Karpas-422 (cell line): Measurements from ENCODE around the gene CHST8. TPM values are rescaled to one million over a fixed set of nuclear protein-coding genes. Genes with fewer than 3 reads are reported as not detected.
A peak's percentile ranks its signal among the peaks of the same experiment; 100 is the strongest.

Experiments used
- DNase-seq: peaks from one replicate; pipeline ENCODE4 v3.0.0-alpha.2; 2015
- H2AFZ ChIP-seq: fragments of 200-600 bp; sonication (generic); 2 replicates; pipeline ENCODE4 v1.6.1; 2014; ENCODE audit warnings: antibody characterized with exemption, low read length, mixed read lengths
- H3K27ac ChIP-seq: fragments of 200-600 bp; sonication (generic); 2 replicates; pipeline ENCODE4 v1.5.1; 2014; ENCODE audit warnings: mild to moderate bottlenecking, low read length, moderate library complexity
- H3K27me3 ChIP-seq: fragments of 200-600 bp; sonication (generic); 2 replicates; pipeline ENCODE4 v1.6.1; 2014; ENCODE audit warnings: low read length, mixed read lengths
- H3K36me3 ChIP-seq: fragments of 200-600 bp; sonication (generic); 2 replicates; pipeline ENCODE4 v1.6.1; 2014; ENCODE audit warnings: low read length, mixed read lengths; ENCODE audit not compliant: insufficient read depth
- H3K4me1 ChIP-seq: fragments of 200-600 bp; sonication (generic); 2 replicates; pipeline ENCODE4 v1.6.1; 2014; ENCODE audit warnings: mild to moderate bottlenecking, low read length, mixed read lengths
- H3K4me2 ChIP-seq: fragments of 200-600 bp; sonication (generic); 2 replicates; pipeline ENCODE4 v1.6.1; 2014; ENCODE audit warnings: low read length, low read depth, mild to moderate bottlenecking; ENCODE audit not compliant: poor library complexity, severe bottlenecking
- H3K4me3 ChIP-seq: fragments of 200-600 bp; sonication (generic); 2 replicates; pipeline ENCODE4 v1.5.1; 2014; ENCODE audit warnings: mild to moderate bottlenecking, antibody characterized with exemption, low read length, mixed read lengths
- H3K79me2 ChIP-seq: fragments of 200-600 bp; sonication (generic); 2 replicates; pipeline ENCODE4 v1.6.1; 2014; ENCODE audit warnings: mild to moderate bottlenecking, low read length, mixed read lengths
- H3K9ac ChIP-seq: fragments of 200-600 bp; sonication (generic); 2 replicates; pipeline ENCODE4 v1.6.0; 2014; ENCODE audit warnings: low read length
- H3K9me2 ChIP-seq: fragments of 200-600 bp; sonication (generic), shearing (Covaris generic); replicated peaks from 2 replicates; pipeline ENCODE4 v1.6.0; 2014; ENCODE audit warnings: mild to moderate bottlenecking, low read length, moderate library complexity; ENCODE audit not compliant: insufficient read depth
- H3K9me3 ChIP-seq: fragments of 300-700, 200-600 bp; sonication (generic); 2 replicates; pipeline ENCODE4 v1.6.1; 2014; ENCODE audit warnings: low read length, mixed read lengths
- H4K20me1 ChIP-seq: fragments of 200-600 bp; sonication (generic); 2 replicates; pipeline ENCODE4 v1.6.1; 2014; ENCODE audit warnings: mild to moderate bottlenecking, antibody characterized with exemption, low read length, low read depth; ENCODE audit not compliant: insufficient read depth
- total RNA-seq: library from RNA; depleted of rRNA; stranded (reverse); fragments of >200 nt; shearing (Covaris generic); gene quantifications from 2 replicates; pipeline ENCODE4 v1.2.3, GENCODE V29; 2014; ENCODE audit warnings: low replicate concordance

CHST8 gene
- total RNA-seq, 1 experiment from 2014 or later = not detected

- no peaks in the 10 kb centered on the region for H3K79me2 ChIP-seq
- H3K27me3 ChIP-seq = no peaks in the 10 kb centered on the region
- no peak overlapping the region for H3K4me2 ChIP-seq
- no peak overlapping the region for H3K4me3 ChIP-seq
- no peak overlapping the region for H2AFZ ChIP-seq
- no peak for DNase-seq
- H3K9me3 ChIP-seq = no peaks in the 10 kb centered on the region
- H4K20me1 ChIP-seq = no peaks in the 10 kb centered on the region
- no peak overlapping the region for H3K27ac ChIP-seq
- H3K9me2 ChIP-seq = no peaks in the 10 kb centered on the region
- H3K9ac ChIP-seq = no peak overlapping the region
- no peaks in the 10 kb centered on the region for H3K4me1 ChIP-seq
- no peaks in the 10 kb centered on the region for H3K36me3 ChIP-seq
Observed at GRCh38 chr19:33736158-33736557, 114.4 kb downstream of the CHST8 start.

GRCh38 chr19:33736787-33737186, 115.0 kb downstream of the CHST8 start:
- no peaks in the 10 kb centered on the region for H3K27me3 ChIP-seq
- no peak for DNase-seq
- H3K27ac ChIP-seq = no peak overlapping the region
- no peak overlapping the region for H3K4me2 ChIP-seq
- no peaks in the 10 kb centered on the region for H4K20me1 ChIP-seq
- no peaks in the 10 kb centered on the region for H3K9me2 ChIP-seq
- H3K36me3 ChIP-seq = no peaks in the 10 kb centered on the region
- H3K9me3 ChIP-seq = no peaks in the 10 kb centered on the region
- no peak overlapping the region for H3K9ac ChIP-seq
- no peak overlapping the region for H3K4me3 ChIP-seq
- no peaks in the 10 kb centered on the region for H3K79me2 ChIP-seq
- H3K4me1 ChIP-seq = no peaks in the 10 kb centered on the region
- no peak overlapping the region for H2AFZ ChIP-seq

- Histone ChIP-seq H2AFZ (no peak overlapping the region), H3K9me3 (no peaks in the 10 kb centered on the region), H3K27ac (no peak overlapping the region), H3K4me3 (no peak overlapping the region), H4K20me1 (no peaks in the 10 kb centered on the region), H3K4me2 (no peak overlapping the region), H3K27me3 (no peaks in the 10 kb centered on the region), H3K79me2 (no peaks in the 10 kb centered on the region), H3K4me1 (no peaks in the 10 kb centered on the region), H3K9ac (no peak overlapping the region), H3K36me3 (no peaks in the 10 kb centered on the region), H3K9me2 (no peaks in the 10 kb centered on the region)
- no peak for DNase-seq
Observed at GRCh38 chr19:33737681-33738371, 116.1 kb downstream of the CHST8 start.

- Histone ChIP-seq H3K4me3 (no peak overlapping the region), H3K9me3 (no peaks in the 10 kb centered on the region), H4K20me1 (no peaks in the 10 kb centered on the region), H3K9ac (no peak overlapping the region), H3K27ac (no peak overlapping the region), H3K27me3 (no peaks in the 10 kb centered on the region), H3K79me2 (no peaks in the 10 kb centered on the region), H3K36me3 (no peaks in the 10 kb centered on the region), H3K9me2 (no peaks in the 10 kb centered on the region), H3K4me1 (no peaks in the 10 kb centered on the region), H2AFZ (no peak overlapping the region), H3K4me2 (no peak overlapping the region)
- peak; percentile 71 for DNase-seq
Observed at GRCh38 chr19:33740811-33741396, 119.2 kb downstream of the CHST8 start.

- Histone ChIP-seq H3K79me2 (no peaks in the 10 kb centered on the region), H3K27me3 (no peaks in the 10 kb centered on the region), H3K36me3 (no peaks in the 10 kb centered on the region), H4K20me1 (no peaks in the 10 kb centered on the region), H3K4me3 (no peak overlapping the region), H3K4me2 (no peak overlapping the region), H3K9ac (no peak overlapping the region), H2AFZ (no peak overlapping the region), H3K27ac (no peak overlapping the region), H3K9me2 (no peaks in the 10 kb centered on the region), H3K4me1 (no peaks in the 10 kb centered on the region), H3K9me3 (no peaks in the 10 kb centered on the region)
- no peak for DNase-seq
Observed at GRCh38 chr19:33745297-33745696, 123.5 kb downstream of the CHST8 start.

- no peak overlapping the region for H2AFZ ChIP-seq
- no peaks in the 10 kb centered on the region for H4K20me1 ChIP-seq
- no peaks in the 10 kb centered on the region for H3K36me3 ChIP-seq
- no peak overlapping the region for H3K4me2 ChIP-seq
- H3K9me3 ChIP-seq = no peaks in the 10 kb centered on the region
- no peak for DNase-seq
- H3K9me2 ChIP-seq = no peaks in the 10 kb centered on the region
- H3K79me2 ChIP-seq = no peaks in the 10 kb centered on the region
- no peak overlapping the region for H3K9ac ChIP-seq
- H3K4me3 ChIP-seq = no peak overlapping the region
- H3K4me1 ChIP-seq = no peaks in the 10 kb centered on the region
- no peak overlapping the region for H3K27ac ChIP-seq
- H3K27me3 ChIP-seq = no peaks in the 10 kb centered on the region
Observed at GRCh38 chr19:33746159-33746558, 124.4 kb downstream of the CHST8 start.

- DNase-seq = no peak
- Histone ChIP-seq H3K9me3 (no peaks in the 10 kb centered on the region), H3K4me3 (no peak overlapping the region), H3K9me2 (no peaks in the 10 kb centered on the region), H3K27me3 (no peaks in the 10 kb centered on the region), H3K36me3 (no peaks in the 10 kb centered on the region), H4K20me1 (no peaks in the 10 kb centered on the region), H3K79me2 (no peaks in the 10 kb centered on the region), H3K4me2 (no peak overlapping the region), H3K9ac (no peak overlapping the region), H3K4me1 (no peaks in the 10 kb centered on the region), H2AFZ (no peak overlapping the region), H3K27ac (no peak overlapping the region)
Observed at GRCh38 chr19:33747273-33747672, 125.5 kb downstream of the CHST8 start.

GRCh38 chr19:33748231-33748630, 126.5 kb downstream of the CHST8 start:
- H3K27me3 ChIP-seq = no peaks in the 10 kb centered on the region
- no peak overlapping the region for H3K4me3 ChIP-seq
- H3K4me1 ChIP-seq = no peaks in the 10 kb centered on the region
- H3K9me3 ChIP-seq = no peaks in the 10 kb centered on the region
- no peaks in the 10 kb centered on the region for H3K9me2 ChIP-seq
- no peak overlapping the region for H3K4me2 ChIP-seq
- no peak overlapping the region for H3K27ac ChIP-seq
- H3K36me3 ChIP-seq = no peaks in the 10 kb centered on the region
- H4K20me1 ChIP-seq = no peaks in the 10 kb centered on the region
- DNase-seq = no peak
- H3K79me2 ChIP-seq = no peaks in the 10 kb centered on the region
- H2AFZ ChIP-seq = no peak overlapping the region
- H3K9ac ChIP-seq = no peak overlapping the region
